Adrenal gland (tissue), 12 donors: Measurements from ENCODE around the gene DTD1. TPM values are rescaled to one million over a fixed set of nuclear protein-coding genes. Genes with fewer than 3 reads are reported as not detected.

Experiments used
- DNase-seq, 7 donors: peaks; one replicate each; pipeline ENCODE4 v3.0.0-alpha.2; 2019 to 2020
- H3K27ac ChIP-seq, 5 donors: fragments of 200-600 bp; sonication (generic) in 4 of 5; 1 replicate in 3 of 5; 2 replicates in 2 of 5; pipeline versions ENCODE4 v1.5.1 to v1.8.0; 2016 to 2020; ENCODE audit warnings: mild to moderate bottlenecking in 1 of 5
- H3K27me3 ChIP-seq: fragments of 200-600 bp; 2 replicates; pipeline ENCODE4 v1.8.0; 2021
- H3K36me3 ChIP-seq, 2 donors: fragments of 200-600 bp; replicated peaks in 1 of 2; 1 replicate in 1 of 2; 2 replicates in 1 of 2; pipeline versions ENCODE4 v1.5.1 to v1.8.0; 2018 to 2022
- H3K4me1 ChIP-seq, 2 donors: fragments of 200-600 bp; replicated peaks in 1 of 2; 1 replicate in 1 of 2; 2 replicates in 1 of 2; pipeline versions ENCODE4 v1.5.1 to v1.8.0; 2018 to 2021
- H3K4me3 ChIP-seq, 4 donors: fragments of 200-600 bp; sonication (generic) in 3 of 4; one replicate each; pipeline ENCODE4 v1.5.1; 2016 to 2018
- H3K9me3 ChIP-seq, 3 donors: fragments of 200-600 bp; sonication (generic) in 1 of 3; replicated peaks in 1 of 3; 1 replicate in 2 of 3; 2 replicates in 1 of 3; pipeline versions ENCODE4 v1.5.1 to v1.8.0; 2016 to 2021
- POLR2A ChIP-seq, 2 donors: fragments of 450-650 bp; IDR thresholded peaks; one replicate each; pipeline ENCODE4 v1.6.1; 2017; ENCODE audit warnings: antibody characterized with exemption in 2 of 2, mild to moderate bottlenecking in 2 of 2, moderate library complexity in 1 of 2
- WGBS, 4 donors: extraction: QIAGEN DNeasy Blood & Tissue Kit in 2 of 4; methylation state at CpG; one replicate each; pipeline versions ENCODE4 v1.1.5 to v1.1.7; 2013 to 2017; 5-methylcytosine and 5-hydroxymethylcytosine counted together
- intact Hi-C, 2 donors: fragments of 100-400 bp; cut with DNase I; formaldehyde crosslinking; loops; one replicate each; pipeline versions ENCODE4 v1.14.1 to v1.15.0; 2022 to 2023
- polyA plus RNA-seq, 3 donors: library from polyadenylated mRNA; stranded (reverse); fragments of 200-250 nt in 2 of 3; fragments of 350-450 nt in 1 of 3; fragmentation: Illumina TruSeq in 1 of 3; extraction: RNeasy Lipid Tissue Mini Kit (QIAGEN cat#74804) in 1 of 3; gene quantifications; one replicate each; pipeline ENCODE4 v1.2.3, GENCODE V29; 2013 to 2014
- total RNA-seq, 9 donors: library from RNA; depleted of rRNA in 4 of 9; stranded (reverse); fragments of >200 nt in 4 of 9; fragments of 120-200 nt in 1 of 9; fragmentation: NEBNext Ultra II Directional in 1 of 9; extraction: Animal tissue kit (Norgen Biotek cat#: 25700) in 1 of 9; gene quantifications; one replicate each; pipeline versions ENCODE4 v1.1.0 to v1.2.4, GENCODE V29; 2013 to 2023
- TF ChIP-seq, protein P1 (sequence below), 6 experiments: fragments of 450-650 bp in 4 of 6; fragments of 200-600 bp in 2 of 6; sonication (generic) in 1 of 6; IDR thresholded peaks; 1 replicate in 5 of 6; 2 replicates in 1 of 6; pipeline versions ENCODE4 v1.5.1 to v1.8.0; 2016 to 2021; ENCODE audit warnings: antibody characterized with exemption in 6 of 6, mild to moderate bottlenecking in 2 of 6, moderate library complexity in 1 of 6
- donor health status: healthy with polysubstance abuse.
- donor health status: Bipolar disorder and iron deficiency.
- donor health status: DM: yes; HTN: yes; CAD: no.
- donor health status: DM: no; HTN: no; CAD: no.
- donor health status: DM: no; HTN: no; CAD: no.
- donor health status: DM: yes; HTN: yes; CAD: no.

DTD1 gene
- total and polyA plus RNA-seq, 12 donors: 9.5 to 38.9 (median 32.9) TPM

DNA sequence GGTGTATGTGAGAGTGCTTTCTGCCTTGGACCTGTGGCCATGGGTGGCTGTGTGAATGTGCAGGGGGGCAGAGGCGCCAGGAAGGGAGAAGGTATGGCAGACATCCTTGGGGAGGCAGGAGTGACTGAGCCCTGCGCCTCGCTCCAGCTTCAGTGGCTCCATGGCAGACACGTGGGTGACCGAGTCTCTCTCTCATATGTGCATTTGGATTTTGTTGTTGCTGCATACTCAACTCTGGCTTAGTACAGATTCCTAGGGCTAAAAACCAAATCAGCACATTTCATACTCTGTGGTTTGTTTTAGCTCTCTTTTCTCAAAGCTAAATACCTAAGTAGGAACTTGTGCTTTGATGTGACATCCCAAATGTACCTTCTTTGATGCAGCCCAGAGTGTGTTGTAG, 97.6 kb downstream of the DTD1 start:
- DNase-seq: no peak
- WGBS, 4 donors: 91 to 98% (median 96%) methylated on average over 5 of the region's 5 CpGs
- TF ChIP-seq POLR2A (IDR thresholded peaks at IDR 0.05): no peak
- TF ChIP-seq, protein P1, sequence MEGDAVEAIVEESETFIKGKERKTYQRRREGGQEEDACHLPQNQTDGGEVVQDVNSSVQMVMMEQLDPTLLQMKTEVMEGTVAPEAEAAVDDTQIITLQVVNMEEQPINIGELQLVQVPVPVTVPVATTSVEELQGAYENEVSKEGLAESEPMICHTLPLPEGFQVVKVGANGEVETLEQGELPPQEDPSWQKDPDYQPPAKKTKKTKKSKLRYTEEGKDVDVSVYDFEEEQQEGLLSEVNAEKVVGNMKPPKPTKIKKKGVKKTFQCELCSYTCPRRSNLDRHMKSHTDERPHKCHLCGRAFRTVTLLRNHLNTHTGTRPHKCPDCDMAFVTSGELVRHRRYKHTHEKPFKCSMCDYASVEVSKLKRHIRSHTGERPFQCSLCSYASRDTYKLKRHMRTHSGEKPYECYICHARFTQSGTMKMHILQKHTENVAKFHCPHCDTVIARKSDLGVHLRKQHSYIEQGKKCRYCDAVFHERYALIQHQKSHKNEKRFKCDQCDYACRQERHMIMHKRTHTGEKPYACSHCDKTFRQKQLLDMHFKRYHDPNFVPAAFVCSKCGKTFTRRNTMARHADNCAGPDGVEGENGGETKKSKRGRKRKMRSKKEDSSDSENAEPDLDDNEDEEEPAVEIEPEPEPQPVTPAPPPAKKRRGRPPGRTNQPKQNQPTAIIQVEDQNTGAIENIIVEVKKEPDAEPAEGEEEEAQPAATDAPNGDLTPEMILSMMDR (IDR thresholded peaks at IDR 0.05): no peak
- no peaks in the 10 kb centered on the region for H3K4me1 ChIP-seq
- intact Hi-C loops: no loop called here
- H3K27me3 ChIP-seq: no peaks in the 10 kb centered on the region
- H3K9me3 ChIP-seq: no peaks in the 10 kb centered on the region
- no peaks in the 10 kb centered on the region for H3K36me3 ChIP-seq
- no peak overlapping the region for H3K4me3 ChIP-seq
- H3K27ac ChIP-seq: no peak overlapping the region

GRCh38 chr20:18686696-18687095, 98.8 kb downstream of the DTD1 start:
- intact Hi-C loops: no loop called here
- TF ChIP-seq POLR2A (IDR thresholded peaks at IDR 0.05): no peak
- TF ChIP-seq, protein P1 (IDR thresholded peaks at IDR 0.05): no peak
- H3K4me1 ChIP-seq: no peaks in the 10 kb centered on the region

DNA sequence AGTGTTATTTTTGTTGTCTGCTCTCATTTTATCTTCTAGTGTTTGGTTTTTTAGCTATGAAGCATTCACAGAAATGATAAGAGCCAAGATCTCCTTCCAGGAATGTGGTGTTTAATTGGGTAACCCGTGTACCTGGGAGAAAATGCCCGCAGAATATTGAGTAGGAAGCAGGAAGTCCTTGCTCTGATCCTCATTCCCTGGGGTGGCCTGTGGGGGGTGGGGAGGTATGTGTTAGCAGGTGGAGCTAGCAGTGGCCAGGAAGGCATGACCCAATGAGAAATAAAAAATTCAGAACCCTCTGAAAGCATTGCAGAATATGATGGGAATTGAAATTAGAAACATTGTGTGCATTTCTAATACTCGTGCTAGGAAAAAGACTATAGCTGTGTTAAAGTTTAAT, 100.8 kb downstream of the DTD1 start:
- no peaks in the 10 kb centered on the region for H3K27me3 ChIP-seq
- intact Hi-C loops: no loop called here
- no peak overlapping the region for H3K4me3 ChIP-seq
- no peaks in the 10 kb centered on the region for H3K36me3 ChIP-seq
- TF ChIP-seq POLR2A (IDR thresholded peaks at IDR 0.05): no peak
- TF ChIP-seq, protein P1 (IDR thresholded peaks at IDR 0.05): no peak
- DNase-seq: no peak
- H3K4me1 ChIP-seq: no peaks in the 10 kb centered on the region
- no peak overlapping the region for H3K27ac ChIP-seq
- WGBS, 4 donors: 90 to 92% (median 91%) methylated on average over 3 of the region's 3 CpGs
- no peaks in the 10 kb centered on the region for H3K9me3 ChIP-seq

More at GRCh38 chr20:18686696-18687095, 98.8 kb downstream of the DTD1 start:
- H3K4me3 ChIP-seq: no peak overlapping the region
- no peaks in the 10 kb centered on the region for H3K27me3 ChIP-seq
- DNase-seq: no peak
- H3K36me3 ChIP-seq: no peaks in the 10 kb centered on the region
- no peaks in the 10 kb centered on the region for H3K9me3 ChIP-seq
- WGBS, 4 donors: 85 to 100% (median 94%) methylated on average over 1 of the region's 1 CpG
- H3K27ac ChIP-seq: no peak overlapping the region

DNA sequence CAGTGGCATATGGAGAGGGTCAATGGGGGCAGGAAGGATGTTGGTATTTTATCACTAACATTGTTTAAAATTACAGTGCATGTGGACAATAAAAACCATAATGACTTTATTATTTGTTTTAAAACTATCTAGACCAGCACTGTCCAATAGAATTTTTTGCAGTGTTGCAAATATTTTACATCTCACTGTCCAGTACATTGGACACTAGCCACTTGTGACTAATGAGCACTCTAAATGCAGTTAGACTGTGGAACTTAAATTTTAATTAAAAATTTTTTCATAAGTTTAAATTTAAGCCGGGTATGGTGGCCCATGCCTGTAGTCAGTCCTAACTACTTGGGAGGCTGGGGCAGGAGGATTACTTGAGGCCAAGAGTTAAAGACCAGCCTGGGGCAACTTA, 101.7 kb downstream of the DTD1 start:
- Histone ChIP-seq H3K4me1 (no peaks in the 10 kb centered on the region), H3K9me3 (no peaks in the 10 kb centered on the region), H3K27ac (no peak overlapping the region), H3K4me3 (no peak overlapping the region), H3K27me3 (no peaks in the 10 kb centered on the region), H3K36me3 (no peaks in the 10 kb centered on the region)
- WGBS, 4 donors: 64 to 96% (median 86%) methylated on average over 1 of the region's 1 CpG
- DNase-seq: no peak
- TF ChIP-seq, protein P1 (IDR thresholded peaks at IDR 0.05): no peak
- no peak for TF ChIP-seq POLR2A (IDR thresholded peaks at IDR 0.05)
- intact Hi-C loops: no loop called here
